Mesenchymal stem cell (in vitro differentiated cells and primary cell): Measurements from ENCODE around the gene ZNF655.
A peak's percentile ranks its signal among the peaks of the same experiment; 100 is the strongest.

Experiments used
- DNase-seq: peaks from one replicate; pipeline ENCODE4 v3.0.0-alpha.2; 2013
- H2AFZ ChIP-seq: one replicate; pipeline ENCODE4 v1.6.1; 2013; ENCODE audit warnings: low read depth, mild to moderate bottlenecking, control low read depth, inconsistent platforms, low read length, moderate library complexity
- H2AK5ac ChIP-seq: 2 replicates; pipeline ENCODE4 v1.6.1; 2013; ENCODE audit warnings: low read length, moderate library complexity, mild to moderate bottlenecking, inconsistent platforms; ENCODE audit not compliant: severe bottlenecking
- H2BK120ac ChIP-seq: one replicate; pipeline ENCODE4 v1.6.1; 2013; ENCODE audit warnings: low read depth, mild to moderate bottlenecking, inconsistent platforms, low read length, moderate library complexity
- H2BK12ac ChIP-seq, 2 experiments: one replicate each; pipeline ENCODE4 v1.6.1; 2013; ENCODE audit warnings: inconsistent platforms in 2 of 2, low read length in 2 of 2, mild to moderate bottlenecking in 2 of 2, moderate library complexity in 2 of 2, control low read depth in 1 of 2
- H2BK15ac ChIP-seq: one replicate; pipeline ENCODE4 v1.6.1; 2013; ENCODE audit warnings: mild to moderate bottlenecking, low read depth, inconsistent platforms; ENCODE audit not compliant: poor library complexity, severe bottlenecking
- H2BK5ac ChIP-seq: 2 replicates; pipeline ENCODE4 v1.6.1; 2013; ENCODE audit warnings: low read depth, mild to moderate bottlenecking, low read length, control low read depth, inconsistent platforms; ENCODE audit not compliant: poor library complexity, severe bottlenecking
- H3K14ac ChIP-seq, 2 experiments: one replicate each; pipeline ENCODE4 v1.6.1; 2013; ENCODE audit warnings: inconsistent platforms in 2 of 2, low read length in 2 of 2, control low read depth in 1 of 2, mild to moderate bottlenecking in 1 of 2, moderate library complexity in 1 of 2
- H3K18ac ChIP-seq, 2 experiments: one replicate each; pipeline ENCODE4 v1.6.1; 2013; ENCODE audit warnings: inconsistent platforms in 2 of 2, low read length in 2 of 2, control low read depth in 1 of 2, low read depth in 1 of 2, mild to moderate bottlenecking in 1 of 2
- H3K23ac ChIP-seq, 2 experiments: one replicate each; pipeline ENCODE4 v1.6.1; 2013; ENCODE audit warnings: inconsistent platforms in 2 of 2, low read length in 2 of 2, mild to moderate bottlenecking in 2 of 2, moderate library complexity in 2 of 2, control low read depth in 1 of 2
- H3K27ac ChIP-seq: 2 replicates; pipeline ENCODE4 v1.5.1; 2013; ENCODE audit warnings: mild to moderate bottlenecking, moderate library complexity, low read length, control low read depth, inconsistent platforms; ENCODE audit not compliant: poor library complexity, severe bottlenecking
- H3K27me3 ChIP-seq, 2 experiments: 2 replicates each; pipeline versions ENCODE4 v1.6.1 to v1.7.0; 2013; ENCODE audit warnings: low read length in 2 of 2, mild to moderate bottlenecking in 2 of 2, moderate library complexity in 2 of 2, control low read depth in 1 of 2, inconsistent platforms in 1 of 2; ENCODE audit not compliant: control insufficient read depth in 1 of 2, insufficient read depth in 1 of 2
- H3K36me3 ChIP-seq, 2 experiments: 2 replicates each; pipeline versions ENCODE4 v1.6.1 to v1.7.0; 2013; ENCODE audit warnings: low read length in 2 of 2, control low read depth in 1 of 2, inconsistent platforms in 1 of 2, low read depth in 1 of 2, mild to moderate bottlenecking in 1 of 2; ENCODE audit not compliant: insufficient read depth in 2 of 2, control insufficient read depth in 1 of 2
- H3K4ac ChIP-seq, 2 experiments: one replicate each; pipeline ENCODE4 v1.6.1; 2013; ENCODE audit warnings: inconsistent platforms in 2 of 2, low read length in 2 of 2, mild to moderate bottlenecking in 2 of 2, moderate library complexity in 2 of 2, control low read depth in 1 of 2, low read depth in 1 of 2
- H3K4me1 ChIP-seq: 2 replicates; pipeline ENCODE4 v1.6.1; 2013; ENCODE audit warnings: low read depth, low read length, control low read depth; ENCODE audit not compliant: control insufficient read depth, insufficient read depth
- H3K4me2 ChIP-seq: 2 replicates; pipeline ENCODE4 v1.6.1; 2013; ENCODE audit warnings: low read length, mild to moderate bottlenecking, inconsistent platforms; ENCODE audit not compliant: poor library complexity, severe bottlenecking
- H3K4me3 ChIP-seq, 2 experiments: 2 replicates each; pipeline versions ENCODE4 v1.5.1 to v1.7.0; 2013; ENCODE audit warnings: low read length in 2 of 2, mild to moderate bottlenecking in 2 of 2, control low read depth in 1 of 2, low read depth in 1 of 2; ENCODE audit not compliant: insufficient read depth in 1 of 2
- H3K79me1 ChIP-seq: replicated peaks from 2 replicates; pipeline ENCODE4 v1.6.1; 2013; ENCODE audit warnings: mild to moderate bottlenecking, control low read depth, low read length, inconsistent platforms; ENCODE audit not compliant: poor library complexity, severe bottlenecking
- H3K9ac ChIP-seq: 2 replicates; pipeline ENCODE4 v1.7.0; 2013; ENCODE audit warnings: mild to moderate bottlenecking, low read length, moderate library complexity
- H3K9me3 ChIP-seq: 2 replicates; pipeline ENCODE4 v1.7.0; 2013; ENCODE audit warnings: mild to moderate bottlenecking, low read length; ENCODE audit not compliant: control insufficient read depth
- H4K8ac ChIP-seq: one replicate; pipeline ENCODE4 v1.6.1; 2013; ENCODE audit warnings: inconsistent platforms, mild to moderate bottlenecking, low read length, moderate library complexity
- H4K91ac ChIP-seq: one replicate; pipeline ENCODE4 v1.6.1; 2013; ENCODE audit warnings: mild to moderate bottlenecking, low read length, inconsistent platforms
- WGBS: methylation state at CpG from one replicate; pipeline ENCODE4 v1.1.7; 2013; ENCODE audit warnings: mixed read lengths; 5-methylcytosine and 5-hydroxymethylcytosine counted together

The ZNF655 gene

GRCh38 chr7:99553039-99553438, 5.4 kb upstream of the ZNF655 start:
- Histone ChIP-seq H2BK12ac (no peak overlapping the region), H2AFZ (no peak overlapping the region), H3K18ac (no peak overlapping the region), H3K9ac (no peak overlapping the region), H4K91ac (no peak overlapping the region), H3K79me1 (peaks cover 20% of the 10 kb centered on the region), H4K8ac (no peak overlapping the region), H2BK5ac (no peak overlapping the region), H3K14ac (no peak overlapping the region), H3K4me2 (no peak overlapping the region), H3K9me3 (peaks cover 5% of the 10 kb centered on the region), H3K4me1 (peaks cover 5% of the 10 kb centered on the region), H2AK5ac (no peak overlapping the region), H3K27ac (no peak overlapping the region), H2BK120ac (no peak overlapping the region), H3K4ac (no peak overlapping the region), H3K4me3 (no peak overlapping the region), H3K27me3 (no peaks in the 10 kb centered on the region), H3K23ac (no peak overlapping the region), H2BK15ac (no peak overlapping the region), H3K36me3 (peaks cover 0 to 41% of the 10 kb centered on the region in 2 experiments)
- WGBS = 96% methylated on average over 3 of the region's 4 CpGs
- DNase-seq = no peak

GRCh38 chr7:99554939-99555338, 3.5 kb upstream of the ZNF655 start:
- Histone ChIP-seq H3K36me3 (peaks cover 0 to 33% of the 10 kb centered on the region in 2 experiments), H3K4me3 (no peak overlapping the region), H3K4me1 (peaks cover 5% of the 10 kb centered on the region), H4K8ac (no peak overlapping the region), H2BK15ac (no peak overlapping the region), H2BK12ac (no peak overlapping the region), H3K18ac (no peak overlapping the region), H3K9ac (no peak overlapping the region), H3K23ac (no peak overlapping the region), H2AFZ (no peak overlapping the region), H2BK120ac (no peak overlapping the region), H2AK5ac (no peak overlapping the region), H3K9me3 (no peaks in the 10 kb centered on the region), H3K4ac (no peak overlapping the region), H3K4me2 (no peak overlapping the region), H3K79me1 (peaks cover 20% of the 10 kb centered on the region), H2BK5ac (no peak overlapping the region), H3K27me3 (no peaks in the 10 kb centered on the region), H4K91ac (no peak overlapping the region), H3K27ac (no peak overlapping the region), H3K14ac (no peak overlapping the region)
- DNase-seq = no peak
- WGBS = 100% methylated on average over 1 of the region's 2 CpGs

GRCh38 chr7:99557196-99557607, 1.2 kb upstream of the ZNF655 start:
- H4K91ac ChIP-seq = no peak overlapping the region
- peak overlapping the region; percentile 100 for H3K9ac ChIP-seq
- H4K8ac ChIP-seq = no peak overlapping the region
- no peak overlapping the region for H3K4ac ChIP-seq
- no peak overlapping the region for H3K27ac ChIP-seq
- no peaks in the 10 kb centered on the region for H3K9me3 ChIP-seq
- H3K4me3 ChIP-seq = peak overlapping the region in 1 of 2 experiments; percentile 98
- H3K4me1 ChIP-seq = peaks cover 10% of the 10 kb centered on the region
- no peaks in the 10 kb centered on the region for H3K27me3 ChIP-seq
- H2BK15ac ChIP-seq = no peak overlapping the region
- H3K79me1 ChIP-seq = peaks cover 10% of the 10 kb centered on the region
- no peak overlapping the region for H3K18ac ChIP-seq
- DNase-seq = peak; percentile 28
- H2BK12ac ChIP-seq = no peak overlapping the region
- H2AFZ ChIP-seq = no peak overlapping the region
- H2AK5ac ChIP-seq = no peak overlapping the region
- H3K14ac ChIP-seq = no peak overlapping the region
- H2BK5ac ChIP-seq = no peak overlapping the region
- no peak overlapping the region for H3K23ac ChIP-seq
- WGBS = 87% methylated on average over 4 of the region's 4 CpGs
- H3K36me3 ChIP-seq = peaks cover 11 to 55% of the 10 kb centered on the region in 2 experiments
- no peak overlapping the region for H2BK120ac ChIP-seq
- H3K4me2 ChIP-seq = peak overlapping the region; percentile 51

GRCh38 chr7:99557940-99558305, 519 bp upstream of the ZNF655 start:
- Histone ChIP-seq H3K4me3 (peak overlapping the region; percentile 74 to 98), H3K27ac (peak overlapping the region; percentile 99), H2AFZ (peak overlapping the region; percentile 90), H4K8ac (peak overlapping the region; percentile 83), H3K4ac (peak overlapping the region; percentile 93 to 99), H3K27me3 (no peaks in the 10 kb centered on the region), H3K4me1 (peaks cover 11% of the 10 kb centered on the region), H4K91ac (peak overlapping the region; percentile 99), H3K18ac (peak overlapping the region; percentile 93 to 98), H3K79me1 (peaks cover 8% of the 10 kb centered on the region), H3K14ac (peak overlapping the region in 1 of 2 experiments; percentile 85), H2BK15ac (no peak overlapping the region), H3K23ac (peak overlapping the region in 1 of 2 experiments; percentile 25), H2AK5ac (no peak overlapping the region), H2BK12ac (no peak overlapping the region), H3K36me3 (peaks cover 11 to 60% of the 10 kb centered on the region in 2 experiments), H2BK120ac (peak overlapping the region; percentile 77), H3K9ac (peak overlapping the region; percentile 100), H2BK5ac (peak overlapping the region; percentile 91), H3K4me2 (peak overlapping the region; percentile 67), H3K9me3 (no peaks in the 10 kb centered on the region)
- DNase-seq = no peak
- WGBS = 3% methylated on average over 17 of the region's 17 CpGs
